Measurements from ENCODE around the gene FRMD8. TPM values are rescaled to one million over a fixed set of nuclear protein-coding genes. Genes with fewer than 3 reads are reported as not detected.

FRMD8 gene
- total RNA-seq, 1 experiment from 2014 or later: 22.7 TPM

GRCh38 chr11:65401803-65402248 is 15.4 kb downstream of the FRMD8 start:
- WGBS (ENCODE audit: extremely low coverage, insufficient read length, low lambda C conversion rate): no CpG with 5 or more reads among the region's 10 CpGs
- Histone ChIP-seq H3K27ac (ENCODE audit: insufficient read length, low read depth, low read length) (no peak overlapping the region), H3K9ac (ENCODE audit: extremely low read depth, insufficient read length, low read length) (no peak overlapping the region), H4K91ac (ENCODE audit: insufficient read length, low read depth, low read length) (no peak overlapping the region), H2BK15ac (ENCODE audit: low read depth, low read length) (no peak overlapping the region), H4K20me1 (ENCODE audit: control insufficient read depth, insufficient read depth, insufficient read length) (no peaks in the 10 kb centered on the region), H3K79me2 (ENCODE audit: insufficient read depth, low read length) (no peaks in the 10 kb centered on the region), H4K8ac (replicated peaks; ENCODE audit: insufficient read length, low read depth, low read length) (no peak overlapping the region), H3K27me3 (ENCODE audit: insufficient read depth, low read length) (no peaks in the 10 kb centered on the region), H2BK20ac (ENCODE audit: low read depth, low read length, poor library complexity, severe bottlenecking) (no peak overlapping the region), H3K9me3 (ENCODE audit: control insufficient read depth, low read depth, low read length) (no peaks in the 10 kb centered on the region), H2AFZ (ENCODE audit: low read length) (no peak overlapping the region), H3K18ac (ENCODE audit: insufficient read length, low read depth, low read length) (no peak overlapping the region), H2BK120ac (ENCODE audit: low read depth, low read length, poor library complexity, severe bottlenecking) (no peak overlapping the region), H3K4ac (ENCODE audit: low read depth, low read length) (no peak overlapping the region), H2BK5ac (ENCODE audit: insufficient read length, low read length) (no peak overlapping the region), H3K4me2 (ENCODE audit: insufficient read depth, insufficient read length, low read length) (no peak overlapping the region), H2BK12ac (ENCODE audit: insufficient read length, low read depth, low read length) (no peak overlapping the region), H3K4me1 (ENCODE audit: insufficient read depth, low read length) (no peaks in the 10 kb centered on the region), H3K14ac (ENCODE audit: insufficient read depth, low read length) (no peak overlapping the region), H2AK5ac (ENCODE audit: insufficient read length, low read length) (no peak overlapping the region), H4K5ac (ENCODE audit: insufficient read length, low read depth, low read length) (no peak overlapping the region), H3K23me2 (ENCODE audit: insufficient read length, low read depth, low read length, poor library complexity, severe bottlenecking) (no peaks in the 10 kb centered on the region), H3K79me1 (ENCODE audit: insufficient read depth, low read depth, low read length, poor library complexity, severe bottlenecking) (no peaks in the 10 kb centered on the region), H3K23ac (ENCODE audit: insufficient read length, low read depth, low read length) (no peak overlapping the region), H3K56ac (ENCODE audit: insufficient read length, low read depth, low read length) (no peak overlapping the region), H3T11ph (ENCODE audit: low read length) (no peak overlapping the region)
- Mint-ChIP-seq H3K27me3 (ENCODE audit: low read depth) (no peaks in the 10 kb centered on the region), H3K4me3 (no peak overlapping the region; a peak in 1 of 5 replicates), H3K36me3 (ENCODE audit: insufficient read depth in 1 of 3, low read depth in 3 of 3) (peaks cover 3 to 46% (median 36%) of the 10 kb centered on the region in 3 experiments; a peak in 6 of 7 replicates), H3K9me3 (no peaks in the 10 kb centered on the region), H3K27ac (peak overlapping the region; percentile 22 to 68 (median 59); a peak in 2 of 7 replicates), H3K4me1 (peaks cover 0 to 17% of the 10 kb centered on the region in 2 experiments; a peak in 3 of 4 replicates)
- DNase-seq: no peak
- TF ChIP-seq CTCF (conservative IDR thresholded peaks at IDR 0.05): no peak

Data from H9 (cell line).